ENCODE data around the gene GPRC5D.

Gene GPRC5D

GRCh38 chr12:12992418-12993130 is 40.6 kb upstream of the GPRC5D start:
- TF ChIP-seq, protein P1, sequence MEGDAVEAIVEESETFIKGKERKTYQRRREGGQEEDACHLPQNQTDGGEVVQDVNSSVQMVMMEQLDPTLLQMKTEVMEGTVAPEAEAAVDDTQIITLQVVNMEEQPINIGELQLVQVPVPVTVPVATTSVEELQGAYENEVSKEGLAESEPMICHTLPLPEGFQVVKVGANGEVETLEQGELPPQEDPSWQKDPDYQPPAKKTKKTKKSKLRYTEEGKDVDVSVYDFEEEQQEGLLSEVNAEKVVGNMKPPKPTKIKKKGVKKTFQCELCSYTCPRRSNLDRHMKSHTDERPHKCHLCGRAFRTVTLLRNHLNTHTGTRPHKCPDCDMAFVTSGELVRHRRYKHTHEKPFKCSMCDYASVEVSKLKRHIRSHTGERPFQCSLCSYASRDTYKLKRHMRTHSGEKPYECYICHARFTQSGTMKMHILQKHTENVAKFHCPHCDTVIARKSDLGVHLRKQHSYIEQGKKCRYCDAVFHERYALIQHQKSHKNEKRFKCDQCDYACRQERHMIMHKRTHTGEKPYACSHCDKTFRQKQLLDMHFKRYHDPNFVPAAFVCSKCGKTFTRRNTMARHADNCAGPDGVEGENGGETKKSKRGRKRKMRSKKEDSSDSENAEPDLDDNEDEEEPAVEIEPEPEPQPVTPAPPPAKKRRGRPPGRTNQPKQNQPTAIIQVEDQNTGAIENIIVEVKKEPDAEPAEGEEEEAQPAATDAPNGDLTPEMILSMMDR (IDR thresholded peaks at IDR 0.05; ENCODE audit: control insufficient read depth, insufficient read depth, low read depth, low read length, missing control alignments) = no peak
- DNase-seq (ENCODE audit: low read depth) = peak; percentile 87
- peak overlapping the region; percentile 20 for H3K4me3 ChIP-seq (ENCODE audit: control insufficient read depth, low read depth, low read length)

DNA sequence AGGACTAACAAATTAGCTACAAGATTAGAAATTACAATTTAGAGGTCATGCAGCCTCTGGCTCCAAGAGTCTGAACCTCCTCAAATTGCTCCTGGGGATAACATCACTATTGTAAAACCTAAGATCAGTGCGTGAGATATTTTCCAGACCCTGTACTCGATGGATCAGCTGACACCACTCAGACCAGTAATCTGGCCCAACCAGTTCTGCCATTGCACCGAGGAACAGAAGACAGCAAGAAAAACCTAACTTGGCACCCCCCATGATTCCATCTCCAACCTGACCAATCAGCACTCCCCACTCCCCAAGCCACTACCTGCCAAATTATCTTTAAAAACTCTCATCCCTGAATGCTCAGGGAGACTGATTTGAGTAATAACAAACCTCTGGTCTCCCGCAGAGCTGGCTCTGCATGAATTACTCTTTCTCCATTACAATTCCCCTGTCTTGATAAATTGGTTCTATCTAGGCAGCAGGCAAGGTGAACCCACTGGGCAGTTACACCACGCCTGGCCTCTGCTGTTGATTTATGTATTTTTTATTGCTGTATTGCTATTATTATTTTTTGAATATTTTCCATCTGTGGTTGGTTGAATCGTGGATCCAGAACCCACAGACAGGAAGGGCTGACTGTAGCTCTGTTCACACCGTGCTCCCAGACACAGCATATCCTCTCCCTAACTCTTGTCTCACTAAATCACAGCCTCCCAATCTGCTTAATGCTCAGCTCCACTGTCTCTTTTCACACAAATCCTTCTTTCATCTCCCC is 38.9 kb upstream of the GPRC5D start:
- no peak overlapping the region for H3K4me3 ChIP-seq (ENCODE audit: control insufficient read depth, low read depth, low read length)
- no peak for DNase-seq (ENCODE audit: low read depth)
- TF ChIP-seq, protein P1 (IDR thresholded peaks at IDR 0.05; ENCODE audit: control insufficient read depth, insufficient read depth, low read depth, low read length, missing control alignments) = no peak

- TF ChIP-seq, protein P1 (IDR thresholded peaks at IDR 0.05; ENCODE audit: control insufficient read depth, insufficient read depth, low read depth, low read length, missing control alignments) = no peak
- DNase-seq (ENCODE audit: low read depth) = no peak
- no peak overlapping the region for H3K4me3 ChIP-seq (ENCODE audit: control insufficient read depth, low read depth, low read length)
Observed at GRCh38 chr12:12987421-12987820, 35.5 kb upstream of the GPRC5D start.

GRCh38 chr12:12986775-12987331 is 34.9 kb upstream of the GPRC5D start:
- no peak overlapping the region for H3K4me3 ChIP-seq (ENCODE audit: control insufficient read depth, low read depth, low read length)
- TF ChIP-seq, protein P1 (IDR thresholded peaks at IDR 0.05; ENCODE audit: control insufficient read depth, insufficient read depth, low read depth, low read length, missing control alignments) = no peak
- DNase-seq (ENCODE audit: low read depth) = no peak

GRCh38 chr12:12985817-12986408 is 33.9 kb upstream of the GPRC5D start:
- H3K4me3 ChIP-seq (ENCODE audit: control insufficient read depth, low read depth, low read length) = no peak overlapping the region
- DNase-seq (ENCODE audit: low read depth) = no peak
- TF ChIP-seq, protein P1 (IDR thresholded peaks at IDR 0.05; ENCODE audit: control insufficient read depth, insufficient read depth, low read depth, low read length, missing control alignments) = peak; percentile 61

GRCh38 chr12:12984149-12984548 is 32.2 kb upstream of the GPRC5D start:
- TF ChIP-seq, protein P1 (IDR thresholded peaks at IDR 0.05; ENCODE audit: control insufficient read depth, insufficient read depth, low read depth, low read length, missing control alignments) = no peak
- H3K4me3 ChIP-seq (ENCODE audit: control insufficient read depth, low read depth, low read length) = no peak overlapping the region

More at GRCh38 chr12:12984149-12984548, 32.2 kb upstream of the GPRC5D start:
- no peak for DNase-seq (ENCODE audit: low read depth)

Data from AG09309 (cell line).